ENCODE measurements around the gene SIMC1.

Gene SIMC1

DNA sequence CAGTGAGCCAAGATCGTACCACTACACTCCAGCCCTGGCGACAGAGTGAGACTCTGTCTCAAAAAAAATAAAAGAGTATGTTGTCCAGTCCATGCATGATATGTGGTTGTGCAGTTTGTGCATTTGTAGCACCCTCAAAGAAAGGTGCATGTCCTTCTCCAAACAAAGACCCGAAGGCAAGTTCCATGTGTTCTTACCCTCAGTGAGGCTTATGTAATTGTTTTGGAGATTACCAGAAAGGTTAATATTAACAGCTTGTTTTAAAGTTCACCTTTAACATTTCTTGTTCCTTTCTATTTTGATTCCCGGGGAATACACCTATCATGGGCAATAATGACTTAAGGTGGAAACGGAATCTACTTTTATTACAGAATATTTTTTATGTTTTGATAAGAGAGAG, 101.1 kb downstream of the SIMC1 start:
- H3K9me3 ChIP-seq (ENCODE audit: control insufficient read depth, low read length) = no peaks in the 10 kb centered on the region
- no peak overlapping the region for H3K4me3 ChIP-seq (ENCODE audit: low read depth, low read length)
- H3K4me2 ChIP-seq (ENCODE audit: low read length) = no peak overlapping the region
- H3K27me3 ChIP-seq (ENCODE audit: control insufficient read depth, insufficient read depth, low read length) = no peaks in the 10 kb centered on the region
- H3K4me1 ChIP-seq = no peaks in the 10 kb centered on the region
- no peak overlapping the region for H3K27ac ChIP-seq
- no peak overlapping the region for H3K9ac ChIP-seq
- no peak for TF ChIP-seq CTCF (IDR thresholded peaks at IDR 0.05)
- H3K79me2 ChIP-seq = no peaks in the 10 kb centered on the region
- no peak overlapping the region for H2AFZ ChIP-seq
- no peaks in the 10 kb centered on the region for H3K36me3 ChIP-seq (ENCODE audit: control insufficient read depth, insufficient read depth, low read length)

GRCh38 chr5:176341325-176342157, 103.3 kb downstream of the SIMC1 start:
- no peaks in the 10 kb centered on the region for H3K36me3 ChIP-seq (ENCODE audit: control insufficient read depth, insufficient read depth, low read length)

GRCh38 chr5:176342158-176342483, 103.9 kb downstream of the SIMC1 start:
- Histone ChIP-seq H3K36me3 (ENCODE audit: control insufficient read depth, insufficient read depth, low read length) (no peaks in the 10 kb centered on the region), H3K9me3 (ENCODE audit: control insufficient read depth, low read length) (no peaks in the 10 kb centered on the region), H3K27ac (no peak overlapping the region), H3K27me3 (ENCODE audit: control insufficient read depth, insufficient read depth, low read length) (no peaks in the 10 kb centered on the region), H2AFZ (no peak overlapping the region), H3K9ac (no peak overlapping the region), H3K4me2 (ENCODE audit: low read length) (no peak overlapping the region), H3K4me3 (ENCODE audit: low read depth, low read length) (no peak overlapping the region), H3K79me2 (no peaks in the 10 kb centered on the region), H3K4me1 (no peaks in the 10 kb centered on the region)
- TF ChIP-seq CTCF (IDR thresholded peaks at IDR 0.05) = no peak

More at GRCh38 chr5:176341325-176342157, 103.3 kb downstream of the SIMC1 start:
- H3K4me1 ChIP-seq = no peaks in the 10 kb centered on the region
- no peak overlapping the region for H3K9ac ChIP-seq
- H3K4me2 ChIP-seq (ENCODE audit: low read length) = no peak overlapping the region
- no peaks in the 10 kb centered on the region for H3K79me2 ChIP-seq
- H3K9me3 ChIP-seq (ENCODE audit: control insufficient read depth, low read length) = no peaks in the 10 kb centered on the region
- no peak for TF ChIP-seq CTCF (IDR thresholded peaks at IDR 0.05)
- no peak overlapping the region for H2AFZ ChIP-seq
- no peak overlapping the region for H3K27ac ChIP-seq
- no peaks in the 10 kb centered on the region for H3K27me3 ChIP-seq (ENCODE audit: control insufficient read depth, insufficient read depth, low read length)
- H3K4me3 ChIP-seq (ENCODE audit: low read depth, low read length) = no peak overlapping the region

- Histone ChIP-seq H2AFZ (no peak overlapping the region), H3K9me3 (ENCODE audit: control insufficient read depth, low read length) (no peaks in the 10 kb centered on the region), H3K79me2 (no peaks in the 10 kb centered on the region), H3K4me1 (no peaks in the 10 kb centered on the region), H3K9ac (no peak overlapping the region), H3K27ac (no peak overlapping the region), H3K4me3 (ENCODE audit: low read depth, low read length) (no peak overlapping the region), H3K36me3 (ENCODE audit: control insufficient read depth, insufficient read depth, low read length) (no peaks in the 10 kb centered on the region), H3K27me3 (ENCODE audit: control insufficient read depth, insufficient read depth, low read length) (no peaks in the 10 kb centered on the region), H3K4me2 (ENCODE audit: low read length) (no peak overlapping the region)
- no peak for TF ChIP-seq CTCF (IDR thresholded peaks at IDR 0.05)
These were observed 104.7 kb downstream of the SIMC1 start for GRCh38 chr5:176342766-176343458.
